Peyer's patch (tissue), 4 donors: ENCODE data around the gene LBX1.

ENCODE experiments used
- POLR2A ChIP-seq, 2 donors: fragments of 450-650 bp; IDR thresholded peaks; one replicate each; pipeline ENCODE4 v1.5.1; 2017; ENCODE audit warnings: antibody characterized with exemption in 2 of 2, mild to moderate bottlenecking in 2 of 2, moderate library complexity in 2 of 2
- TF ChIP-seq, protein P1 (sequence below), 6 experiments: fragments of 450-650 bp in 4 of 6; fragments of 200-600 bp in 2 of 6; sonication (generic) in 1 of 6; IDR thresholded peaks; one replicate each; pipeline ENCODE4 v1.5.1; 2017 to 2019; ENCODE audit warnings: antibody characterized with exemption in 6 of 6, mild to moderate bottlenecking in 3 of 6, moderate library complexity in 1 of 6

DNA sequence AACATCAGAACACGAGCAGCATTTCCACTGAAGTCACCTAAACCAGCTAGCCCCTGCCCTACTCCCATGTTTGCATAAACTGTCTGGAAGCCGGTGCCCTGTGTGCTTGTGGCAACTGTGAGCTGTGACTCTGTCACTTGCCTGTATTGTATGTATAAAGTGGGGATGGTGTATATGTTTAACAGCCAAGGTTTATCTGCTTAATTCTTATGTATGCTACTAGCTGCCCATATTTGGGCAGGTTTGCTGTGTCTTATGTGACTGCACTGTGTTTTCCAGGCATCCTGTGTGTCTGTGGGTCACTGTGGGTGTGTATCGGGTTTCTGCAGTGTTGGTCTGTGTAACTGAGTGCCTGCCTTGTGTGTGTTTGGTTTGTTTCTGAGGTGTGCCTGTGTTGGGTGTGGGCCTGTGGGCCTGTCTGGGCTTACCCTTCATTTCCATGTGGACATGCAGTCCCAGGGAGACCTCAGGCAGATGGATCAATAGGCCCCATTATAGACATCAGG is 9.3 kb downstream of the LBX1 start:
- no peak for TF ChIP-seq POLR2A (IDR thresholded peaks at IDR 0.05)
- TF ChIP-seq, protein P1, sequence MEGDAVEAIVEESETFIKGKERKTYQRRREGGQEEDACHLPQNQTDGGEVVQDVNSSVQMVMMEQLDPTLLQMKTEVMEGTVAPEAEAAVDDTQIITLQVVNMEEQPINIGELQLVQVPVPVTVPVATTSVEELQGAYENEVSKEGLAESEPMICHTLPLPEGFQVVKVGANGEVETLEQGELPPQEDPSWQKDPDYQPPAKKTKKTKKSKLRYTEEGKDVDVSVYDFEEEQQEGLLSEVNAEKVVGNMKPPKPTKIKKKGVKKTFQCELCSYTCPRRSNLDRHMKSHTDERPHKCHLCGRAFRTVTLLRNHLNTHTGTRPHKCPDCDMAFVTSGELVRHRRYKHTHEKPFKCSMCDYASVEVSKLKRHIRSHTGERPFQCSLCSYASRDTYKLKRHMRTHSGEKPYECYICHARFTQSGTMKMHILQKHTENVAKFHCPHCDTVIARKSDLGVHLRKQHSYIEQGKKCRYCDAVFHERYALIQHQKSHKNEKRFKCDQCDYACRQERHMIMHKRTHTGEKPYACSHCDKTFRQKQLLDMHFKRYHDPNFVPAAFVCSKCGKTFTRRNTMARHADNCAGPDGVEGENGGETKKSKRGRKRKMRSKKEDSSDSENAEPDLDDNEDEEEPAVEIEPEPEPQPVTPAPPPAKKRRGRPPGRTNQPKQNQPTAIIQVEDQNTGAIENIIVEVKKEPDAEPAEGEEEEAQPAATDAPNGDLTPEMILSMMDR (IDR thresholded peaks at IDR 0.05), result no peak
